ENCODE results near the gene A1CF.
"Not testable (repeated sequence)": the region's sequence is repeated elsewhere in the genome, so short reads cannot be mapped to it uniquely, and the experiment has no call there.

The A1CF gene

GRCh38 chr10:50794490-50794889, 90.9 kb downstream of the A1CF start:
- no peak for DNase-seq (ENCODE audit: low read depth)
- no peak for TF ChIP-seq CTCF (conservative IDR thresholded peaks at IDR 0.05; ENCODE audit: low read depth, low read length)
- H3K4me3 ChIP-seq (ENCODE audit: low read length): no peak overlapping the region

GRCh38 chr10:50788951-50789945, 96.2 kb downstream of the A1CF start:
- H3K4me3 ChIP-seq (ENCODE audit: low read length): no peak overlapping the region
- DNase-seq (ENCODE audit: low read depth): no peak
- peak; percentile 76 for TF ChIP-seq CTCF (conservative IDR thresholded peaks at IDR 0.05; ENCODE audit: low read depth, low read length)

GRCh38 chr10:50787962-50788361, 97.5 kb downstream of the A1CF start:
- DNase-seq (ENCODE audit: low read depth); H3K4me3 ChIP-seq (ENCODE audit: low read length): not testable (repeated sequence)

GRCh38 chr10:50782017-50782416, 103.4 kb downstream of the A1CF start:
- H3K4me3 ChIP-seq (ENCODE audit: low read length); DNase-seq (ENCODE audit: low read depth): not testable (repeated sequence)

- DNase-seq (ENCODE audit: low read depth); H3K4me3 ChIP-seq (ENCODE audit: low read length): not testable (repeated sequence)
Observed at GRCh38 chr10:50780036-50780435, 105.4 kb downstream of the A1CF start.

GRCh38 chr10:50774868-50775267, 110.6 kb downstream of the A1CF start:
- DNase-seq (ENCODE audit: low read depth); H3K4me3 ChIP-seq (ENCODE audit: low read length): not testable (repeated sequence)

- H3K4me3 ChIP-seq (ENCODE audit: low read length); DNase-seq (ENCODE audit: low read depth): not testable (repeated sequence)
Observed at GRCh38 chr10:50772042-50772441, 113.4 kb downstream of the A1CF start.

GRCh38 chr10:50766774-50767513, 118.5 kb downstream of the A1CF start:
- not testable (repeated sequence) for H3K4me3 ChIP-seq (ENCODE audit: low read length); DNase-seq (ENCODE audit: low read depth)

All from retinal pigment epithelial cell (primary cell).